Caco-2 (cell line): Measurements from ENCODE around the gene C16orf46. TPM values are rescaled to one million over a fixed set of nuclear protein-coding genes. Genes with fewer than 3 reads are reported as not detected.

ENCODE experiments used
- BruUV-seq: library from RNA; stranded (reverse); fragments of 400-500 nt; replicated peaks from 2 replicates; lab custom pipeline; 2021; lab: Mats Ljungman, UMichigan
- CTCF ChIA-PET: fragments of 300-600 bp; sonication (Branson Sonifier 250); formaldehyde crosslinking; loops from one replicate; lab custom pipeline; 2022; ENCODE audit warnings: antibody characterized with exemption; lab: Charles Lee
- POLR2A ChIA-PET: fragments of 300-600 bp; sonication (Branson Sonifier 250); formaldehyde crosslinking; loops from one replicate; lab custom pipeline; 2022; ENCODE audit warnings: antibody characterized with exemption; lab: Charles Lee
- DNase-seq, 2 experiments: peaks; one replicate each; pipeline versions ENCODE4 v3.0.0 to v3.0.0-alpha.2; 2020 to 2022
- H3K27me3 ChIP-seq: replicated peaks from 2 replicates; pipeline ENCODE4 v1.6.0; 2011; ENCODE audit warnings: low read length; ENCODE audit not compliant: control insufficient read depth, insufficient read depth
- H3K36me3 ChIP-seq: 2 replicates; pipeline ENCODE4 v1.5.1; 2011; ENCODE audit warnings: low read length; ENCODE audit not compliant: control insufficient read depth, insufficient read depth
- H3K4me1 ChIP-seq: fragments of 250-450 bp; sonication (Bioruptor Pico); 2 replicates; pipeline ENCODE4 v1.5.1; 2020; ENCODE audit warnings: mild to moderate bottlenecking
- H3K4me3 ChIP-seq: 2 replicates; pipeline ENCODE4 v1.5.1; 2011; ENCODE audit warnings: low read depth, mild to moderate bottlenecking, control low read depth, low read length
- H3K9me3 ChIP-seq: fragments of 250-450 bp; sonication (Bioruptor Pico); 2 replicates; pipeline ENCODE4 v1.5.1; 2020; ENCODE audit warnings: mild to moderate bottlenecking, moderate library complexity
- H3K27ac Mint-ChIP-seq: one replicate; pipeline ENCODE4 v1.8.0; 2022; ENCODE audit warnings: mixed read lengths; ENCODE audit not compliant: unreplicated experiment
- H3K27me3 Mint-ChIP-seq: one replicate; pipeline ENCODE4 v1.8.0; 2022; ENCODE audit warnings: mixed read lengths; ENCODE audit not compliant: insufficient read depth, unreplicated experiment
- H3K36me3 Mint-ChIP-seq: one replicate; pipeline ENCODE4 v1.8.0; 2022; ENCODE audit warnings: mild to moderate bottlenecking, mixed read lengths; ENCODE audit not compliant: insufficient read depth, unreplicated experiment
- H3K4me1 Mint-ChIP-seq: one replicate; pipeline ENCODE4 v1.8.0; 2022; ENCODE audit warnings: low read depth, mixed read lengths; ENCODE audit not compliant: unreplicated experiment
- H3K4me3 Mint-ChIP-seq: one replicate; pipeline ENCODE4 v1.8.0; 2022; ENCODE audit warnings: mild to moderate bottlenecking, moderate library complexity, mixed read lengths; ENCODE audit not compliant: unreplicated experiment
- H3K9me3 Mint-ChIP-seq: one replicate; pipeline ENCODE4 v1.8.0; 2022; ENCODE audit warnings: mixed read lengths; ENCODE audit not compliant: unreplicated experiment
- intact Hi-C: fragments of 100-400 bp; cut with micrococcal nuclease; formaldehyde crosslinking; loops from one replicate; pipeline ENCODE4 v1.10.0; 2022; ENCODE audit not compliant: unreplicated experiment
- total RNA-seq: library from RNA; stranded (reverse); gene quantifications from 2 replicates; pipeline ENCODE4 v1.2.3, GENCODE V29; 2022
- TF ChIP-seq, protein P1 (sequence below), 2 experiments: fragments of 200-600 bp in 1 of 2; IDR thresholded peaks; 1 replicate in 1 of 2; 2 replicates in 1 of 2; pipeline versions ENCODE4 v1.5.1 to v1.8.0; 2011 to 2022; ENCODE audit warnings: antibody characterized with exemption in 1 of 2, control low read depth in 1 of 2, inconsistent platforms in 1 of 2, low read depth in 1 of 2, low read length in 1 of 2, mild to moderate bottlenecking in 1 of 2, moderate library complexity in 1 of 2; ENCODE audit not compliant: insufficient read depth in 1 of 2, severe bottlenecking in 1 of 2, unreplicated experiment in 1 of 2

The C16orf46 gene
- total RNA-seq, 1 experiment from 2014 or later = 0.70 TPM

DNA sequence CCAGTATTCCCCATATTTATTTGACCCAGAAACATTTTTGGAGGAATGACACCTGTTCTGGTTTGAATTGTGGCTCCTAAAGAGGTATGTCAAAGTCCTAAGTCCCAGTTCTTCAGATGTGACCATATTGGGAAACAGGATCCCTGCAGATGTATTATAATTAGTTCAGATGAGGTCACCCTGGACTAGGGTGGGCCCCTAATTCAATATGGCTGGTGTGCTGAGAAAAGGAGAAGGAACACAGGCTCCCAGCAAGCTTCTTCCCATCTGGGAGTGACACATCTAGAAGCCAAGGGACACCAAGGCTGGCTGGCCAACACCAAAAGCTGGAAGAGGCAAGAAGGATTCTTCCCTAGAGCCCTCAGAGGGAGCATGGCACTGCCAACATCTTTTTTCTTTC is 22.9 kb upstream of the C16orf46 start:
- intact Hi-C loops = loop anchor here (5.0 to 10.0 kb wide), 2 partner anchors 42 to 215 kb away; partner anchors contain the start of gene GAN
- H3K4me3 Mint-ChIP-seq = no peak overlapping the region
- Histone ChIP-seq H3K9me3 (no peaks in the 10 kb centered on the region), H3K4me1 (no peaks in the 10 kb centered on the region), H3K4me3 (no peak overlapping the region), H3K27me3 (no peaks in the 10 kb centered on the region), H3K36me3 (no peaks in the 10 kb centered on the region)
- POLR2A ChIA-PET = no interaction called here
- CTCF ChIA-PET = no interaction called here
- H3K27me3 Mint-ChIP-seq = no peaks in the 10 kb centered on the region
- H3K27ac Mint-ChIP-seq = no peak overlapping the region
- BruUV-seq = no TSS peak
- H3K36me3 Mint-ChIP-seq = peaks cover 7% of the 10 kb centered on the region
- no peak for DNase-seq
- H3K9me3 Mint-ChIP-seq = no peaks in the 10 kb centered on the region
- TF ChIP-seq, protein P1, sequence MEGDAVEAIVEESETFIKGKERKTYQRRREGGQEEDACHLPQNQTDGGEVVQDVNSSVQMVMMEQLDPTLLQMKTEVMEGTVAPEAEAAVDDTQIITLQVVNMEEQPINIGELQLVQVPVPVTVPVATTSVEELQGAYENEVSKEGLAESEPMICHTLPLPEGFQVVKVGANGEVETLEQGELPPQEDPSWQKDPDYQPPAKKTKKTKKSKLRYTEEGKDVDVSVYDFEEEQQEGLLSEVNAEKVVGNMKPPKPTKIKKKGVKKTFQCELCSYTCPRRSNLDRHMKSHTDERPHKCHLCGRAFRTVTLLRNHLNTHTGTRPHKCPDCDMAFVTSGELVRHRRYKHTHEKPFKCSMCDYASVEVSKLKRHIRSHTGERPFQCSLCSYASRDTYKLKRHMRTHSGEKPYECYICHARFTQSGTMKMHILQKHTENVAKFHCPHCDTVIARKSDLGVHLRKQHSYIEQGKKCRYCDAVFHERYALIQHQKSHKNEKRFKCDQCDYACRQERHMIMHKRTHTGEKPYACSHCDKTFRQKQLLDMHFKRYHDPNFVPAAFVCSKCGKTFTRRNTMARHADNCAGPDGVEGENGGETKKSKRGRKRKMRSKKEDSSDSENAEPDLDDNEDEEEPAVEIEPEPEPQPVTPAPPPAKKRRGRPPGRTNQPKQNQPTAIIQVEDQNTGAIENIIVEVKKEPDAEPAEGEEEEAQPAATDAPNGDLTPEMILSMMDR (IDR thresholded peaks at IDR 0.05; ENCODE audit: insufficient read depth in 1 of 2, low read depth in 1 of 2, low read length in 1 of 2, severe bottlenecking in 1 of 2, unreplicated experiment in 1 of 2) = no peak
- peaks cover 7% of the 10 kb centered on the region for H3K4me1 Mint-ChIP-seq

DNA sequence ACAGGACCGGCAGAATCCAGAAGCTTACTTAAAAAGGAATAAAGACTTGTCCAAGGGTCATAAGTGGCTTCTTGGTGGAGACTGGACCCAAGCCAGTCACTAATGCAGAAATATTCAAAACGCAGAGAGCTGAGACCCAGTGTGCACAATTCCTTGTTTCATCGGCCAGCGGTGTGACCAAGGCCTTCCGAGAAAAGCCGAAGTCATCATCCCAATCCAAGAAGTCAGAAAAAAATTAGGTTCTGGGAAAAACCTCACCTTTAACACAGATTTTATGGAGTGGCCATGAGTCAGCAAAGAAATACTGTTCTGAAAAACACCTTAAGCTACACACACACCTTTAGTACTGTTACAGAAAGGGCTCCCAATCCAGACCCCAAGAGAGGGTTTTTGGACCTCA is 20.2 kb upstream of the C16orf46 start:
- H3K36me3 Mint-ChIP-seq = peaks cover 7% of the 10 kb centered on the region
- TF ChIP-seq, protein P1 (IDR thresholded peaks at IDR 0.05; ENCODE audit: insufficient read depth in 1 of 2, low read depth in 1 of 2, low read length in 1 of 2, severe bottlenecking in 1 of 2, unreplicated experiment in 1 of 2) = no peak
- DNase-seq = no peak
- ChIA-PET POLR2A (interaction anchor here (1.0 kb wide), 1 partner anchor 20 kb away, joined by 3 read pairs; the partner anchor contains the start of gene C16orf46), CTCF (interaction anchor here (0.5 kb wide), 1 partner anchor 97 kb away, joined by 8 read pairs; no protein-coding TSS in a partner anchor)
- TSS peak; percentile 67 for BruUV-seq
- H3K4me3 Mint-ChIP-seq = peak overlapping the region; percentile 73
- H3K9me3 Mint-ChIP-seq = no peaks in the 10 kb centered on the region
- Histone ChIP-seq H3K4me1 (0 out of 2 replicates have a peak, but pooled peaks cover 3% of the 10 kb centered on the region), H3K36me3 (no peaks in the 10 kb centered on the region), H3K27me3 (no peaks in the 10 kb centered on the region), H3K9me3 (no peaks in the 10 kb centered on the region), H3K4me3 (peak overlapping the region; percentile 27)
- H3K27me3 Mint-ChIP-seq = no peaks in the 10 kb centered on the region
- H3K4me1 Mint-ChIP-seq = peaks cover 7% of the 10 kb centered on the region
- intact Hi-C loops = loop anchor here (5.0 to 10.0 kb wide), 2 partner anchors 45 to 218 kb away; partner anchors contain the start of gene GAN
- H3K27ac Mint-ChIP-seq = peak overlapping the region; percentile 55

DNA sequence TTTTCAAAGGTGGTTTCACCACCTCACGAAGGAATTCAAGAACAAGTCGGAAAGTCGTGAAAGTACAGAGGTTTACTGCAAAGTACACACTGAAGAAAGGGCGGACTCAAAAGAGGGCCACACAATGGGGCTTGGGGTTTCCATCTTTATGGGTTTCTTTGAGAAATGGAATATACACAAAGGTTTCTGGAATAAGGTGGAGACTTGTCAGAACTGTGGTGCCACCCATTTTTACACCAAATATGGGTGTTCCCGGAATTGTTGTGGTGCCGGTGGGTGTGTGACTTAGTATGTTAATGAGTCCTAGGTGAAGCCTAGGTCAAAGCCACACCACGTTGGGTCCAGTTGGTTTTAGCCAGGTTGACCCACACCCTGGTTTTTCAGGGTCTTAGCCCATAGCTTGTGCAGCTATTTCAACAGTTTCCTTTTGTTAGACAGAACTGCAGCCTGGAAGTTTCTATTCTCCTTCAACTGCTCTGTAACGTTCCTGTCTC is 19.7 kb upstream of the C16orf46 start:
- DNase-seq = no peak
- H3K27ac Mint-ChIP-seq = peak overlapping the region; percentile 74
- H3K9me3 Mint-ChIP-seq = no peaks in the 10 kb centered on the region
- H3K4me1 ChIP-seq = 0 out of 2 replicates have a peak, but pooled peaks cover 3% of the 10 kb centered on the region
- ChIA-PET POLR2A (interaction anchor here (1.0 kb wide), 1 partner anchor 20 kb away, joined by 3 read pairs; the partner anchor contains the start of gene C16orf46), CTCF (interaction anchor here (0.5 kb wide), 1 partner anchor 98 kb away, joined by 8 read pairs; no protein-coding TSS in a partner anchor)
- no peaks in the 10 kb centered on the region for H3K9me3 ChIP-seq
- H3K4me1 Mint-ChIP-seq = peaks cover 7% of the 10 kb centered on the region
- BruUV-seq = no TSS peak
- no peaks in the 10 kb centered on the region for H3K36me3 ChIP-seq
- H3K36me3 Mint-ChIP-seq = peaks cover 7% of the 10 kb centered on the region
- intact Hi-C loops = loop anchor here (1.0 to 10.0 kb wide), 6 partner anchors 20 to 218 kb away; partner anchors contain the start of genes ATMIN, CENPN and GAN
- H3K4me3 ChIP-seq = peak overlapping the region; percentile 27
- peak overlapping the region; percentile 73 for H3K4me3 Mint-ChIP-seq
- H3K27me3 Mint-ChIP-seq = no peaks in the 10 kb centered on the region
- TF ChIP-seq, protein P1 (IDR thresholded peaks at IDR 0.05; ENCODE audit: insufficient read depth in 1 of 2, low read depth in 1 of 2, low read length in 1 of 2, severe bottlenecking in 1 of 2, unreplicated experiment in 1 of 2) = no peak
- H3K27me3 ChIP-seq = no peaks in the 10 kb centered on the region
